ENCODE data around the gene MAP2K3. TPM values are rescaled to one million over a fixed set of nuclear protein-coding genes. Genes with fewer than 3 reads are reported as not detected.

The MAP2K3 gene
- total and polyA plus RNA-seq, 2 of the 8 experiments (the other 6 are each of a cell fraction or from before 2014, with no cell fraction given) = 16.9 to 33.5 TPM

- no peak for TF ChIP-seq RXRA (IDR thresholded peaks at IDR 0.05; ENCODE audit: insufficient read depth, low read depth, low read length)
- TF ChIP-seq TEAD4 (IDR thresholded peaks at IDR 0.05; ENCODE audit: low read depth, low read length) = no peak
- no peak for TF ChIP-seq RAD21 (IDR thresholded peaks at IDR 0.05 in 1 of 2, conservative IDR thresholded peaks at IDR 0.05 in 1 of 2; ENCODE audit: low read depth in 2 of 2, low read length in 2 of 2)
- TF ChIP-seq KDM1A (IDR thresholded peaks at IDR 0.05; ENCODE audit: borderline replicate concordance, low read length) = peak; percentile 74; the same call in 1 of the 2 replicates
- TF ChIP-seq CTCF (IDR thresholded peaks at IDR 0.05; ENCODE audit: control extremely low read depth in 1 of 3, insufficient read depth in 1 of 3, low read depth in 1 of 3, low read length in 3 of 3) = no peak
- TF ChIP-seq ASH2L (IDR thresholded peaks at IDR 0.05; ENCODE audit: low read length) = no peak
- 0 out of 2 replicates have a peak, but pooled peaks have one; percentile 24 for TF ChIP-seq E2F6 (IDR thresholded peaks at IDR 0.05)
- no peak for TF ChIP-seq JUND (IDR thresholded peaks at IDR 0.05; ENCODE audit: low read length)
- TF ChIP-seq CBX5 (IDR thresholded peaks at IDR 0.05; ENCODE audit: low read depth, low read length) = no peak
- TF ChIP-seq SIN3A (conservative IDR thresholded peaks at IDR 0.05 in 1 of 2, IDR thresholded peaks at IDR 0.05 in 1 of 2; ENCODE audit: low read depth in 1 of 2, low read length in 2 of 2) = no peak
- TF ChIP-seq JUN (IDR thresholded peaks at IDR 0.05; ENCODE audit: low read depth, low read length) = no peak
These were observed 811 bp upstream of the MAP2K3 start (continued) for GRCh38 chr17:21283482-21284318.
